HepG2 (cell line): ENCODE measurements around the gene MYLK. TPM values are rescaled to one million over a fixed set of nuclear protein-coding genes. Genes with fewer than 3 reads are reported as not detected.

ENCODE experiments used
- ATAC-seq: fragments of 200-7000 bp; cut with Tn5 transposase; 3 replicates; pipeline ENCODE4 v1.9.1; 2020; ENCODE audit warnings: mild to moderate bottlenecking, moderate library complexity
- BruUV-seq: library from RNA; stranded (reverse); fragments of 400-500 nt; replicated peaks from 2 replicates; lab custom pipeline; 2021; lab: Mats Ljungman, UMichigan
- CTCF ChIA-PET: fragments of 300-600 bp; formaldehyde crosslinking; extraction: SDS; loops from one replicate; lab custom pipeline; 2021; ENCODE audit warnings: low total read pairs, inconsistent platforms, low intra/inter-chr PET ratio; lab: Yijun Ruan, JAX
- POLR2A ChIA-PET: fragments of 350-600 bp; sonication (Branson Sonifier 250); formaldehyde crosslinking; loops from one replicate; lab custom pipeline; 2020; ENCODE audit warnings: antibody characterized with exemption, inconsistent platforms; lab: Yijun Ruan, JAX
- DNase-seq: peaks from one replicate; pipeline ENCODE4 v3.0.0-alpha.2; 2015; ENCODE audit warnings: low spot score
- FAIRE-seq: peaks from 3 replicates; lab custom pipeline; 2011; peaks lifted over from hg19 to GRCh38; lab: Jason Lieb, UNC
- H2AFZ ChIP-seq: one replicate; pipeline ENCODE4 v1.6.1; 2011; ENCODE audit warnings: low read length, inconsistent platforms
- H3K27ac ChIP-seq: fragments of 300-600 bp; 3 replicates; pipeline ENCODE4 v1.8.0; 2011; ENCODE audit warnings: mixed run types, mild to moderate bottlenecking, mixed read lengths, low read length, inconsistent platforms; ENCODE audit not compliant: insufficient read depth; ENCODE audit errors: extremely low read length
- H3K27me3 ChIP-seq, 2 experiments: fragments of 200-600 bp in 1 of 2; 2 replicates in 1 of 2; 3 replicates in 1 of 2; pipeline versions ENCODE4 v1.6.0 to v1.8.0; 2011; ENCODE audit warnings: low read length in 2 of 2, mild to moderate bottlenecking in 2 of 2, moderate library complexity in 2 of 2, inconsistent platforms in 1 of 2; ENCODE audit not compliant: insufficient read depth in 2 of 2, control insufficient read depth in 1 of 2
- H3K36me3 ChIP-seq, 2 experiments: fragments of 200-600 bp in 1 of 2; replicated peaks in 1 of 2; 2 replicates in 1 of 2; 3 replicates in 1 of 2; pipeline versions ENCODE4 v1.5.1 to v1.8.0; 2011; ENCODE audit warnings: low read length in 2 of 2, inconsistent platforms in 1 of 2; ENCODE audit not compliant: insufficient read depth in 2 of 2, control insufficient read depth in 1 of 2
- H3K4me1 ChIP-seq: 2 replicates; pipeline ENCODE4 v1.5.1; 2012; ENCODE audit warnings: low read length, inconsistent platforms; ENCODE audit not compliant: insufficient read depth
- H3K4me2 ChIP-seq: 2 replicates; pipeline ENCODE4 v1.6.0; 2011; ENCODE audit warnings: low read depth, low read length, inconsistent platforms
- H3K4me3 ChIP-seq, 3 experiments: fragments of 200-600 bp in 1 of 3; sonication (generic), shearing (Covaris generic) in 1 of 3; replicated peaks in 1 of 3; 2 replicates each; pipeline ENCODE4 v1.5.1; 2011 to 2016; ENCODE audit warnings: low read length in 3 of 3, inconsistent platforms in 2 of 3, low read depth in 2 of 3, mild to moderate bottlenecking in 2 of 3, control low read depth in 1 of 3, mixed read lengths in 1 of 3; ENCODE audit not compliant: insufficient read depth in 1 of 3
- H3K79me2 ChIP-seq: one replicate; pipeline ENCODE4 v1.6.1; 2011; ENCODE audit warnings: low read length, inconsistent platforms; ENCODE audit not compliant: insufficient read depth
- H3K9ac ChIP-seq: 2 replicates; pipeline ENCODE4 v1.6.0; 2011; ENCODE audit warnings: mild to moderate bottlenecking, low read depth, low read length, inconsistent platforms; ENCODE audit not compliant: insufficient read depth
- H3K9me3 ChIP-seq: 2 replicates; pipeline ENCODE4 v1.5.1; 2012; ENCODE audit warnings: mild to moderate bottlenecking, low read length
- H4K20me1 ChIP-seq: 2 replicates; pipeline ENCODE4 v1.6.0; 2011; ENCODE audit warnings: inconsistent platforms, mild to moderate bottlenecking, low read length, moderate library complexity; ENCODE audit not compliant: insufficient read depth
- ZBTB33 ChIP-seq: sonication (generic); formaldehyde crosslinking; IDR thresholded peaks from 2 replicates; pipeline ENCODE4 v1.4.0; 2020; ENCODE audit warnings: missing genetic modification reagents
- ZBTB40 ChIP-seq, 2 experiments: fragments of 450-650 bp in 1 of 2; sonication (generic) in 1 of 2; formaldehyde crosslinking in 1 of 2; IDR thresholded peaks; 2 replicates each; pipeline versions ENCODE4 v1.6.1 to v1.8.0; 2016 to 2022; ENCODE audit warnings: antibody characterized with exemption in 1 of 2, mild to moderate bottlenecking in 1 of 2, missing genetic modification reagents in 1 of 2
- ZNF83 ChIP-seq: sonication (generic); formaldehyde crosslinking; IDR thresholded peaks from 2 replicates; pipeline ENCODE4 v1.4.0; 2020; ENCODE audit warnings: missing genetic modification reagents, mild to moderate bottlenecking, borderline replicate concordance
- WGBS: methylation state at CpG from one replicate; pipeline ENCODE4 v1.1.6; 2017; ENCODE audit warnings: low lambda C conversion rate; 5-methylcytosine and 5-hydroxymethylcytosine counted together
- in situ Hi-C: cut with HindIII; loops from 2 replicates; pipeline ENCODE4 v1.10.0; 2017; ENCODE audit warnings: low pct_unique_long_range_greater_than_20kb; ENCODE audit not compliant: extremely low pct_ligation_motif_present
- intact Hi-C: fragments of 100-400 bp; cut with micrococcal nuclease; formaldehyde crosslinking; loops from one replicate; pipeline ENCODE4 v1.10.0; 2022; ENCODE audit not compliant: unreplicated experiment
- polyA plus RNA-seq, 8 experiments: library from polyadenylated mRNA; depleted of rRNA in 3 of 8; stranded (reverse) in 7 of 8; unstranded in 1 of 8; fragments of >200 nt; fragmentation: Illumina TruSeq in 4 of 8; extraction: Trizol in 4 of 8; gene quantifications; 2 replicates each; pipeline versions ENCODE4 v1.2.1 to v1.2.3, GENCODE V29; 2011 to 2016; ENCODE audit warnings: low read depth in 4 of 8, missing spikeins in 1 of 8, mixed read lengths in 1 of 8; ENCODE audit not compliant: insufficient read depth in 1 of 8
- total RNA-seq, 5 experiments: library from RNA; depleted of rRNA; stranded (reverse); fragments of >200 nt; fragmentation: Illumina TruSeq; extraction: Trizol; gene quantifications; 2 replicates each; pipeline ENCODE4 v1.2.3, GENCODE V29; 2016; ENCODE audit warnings: low read depth in 1 of 5

The MYLK gene
- total and polyA plus RNA-seq, 2 of the 13 experiments (the other 11 are each of a cell fraction or from before 2014, with no cell fraction given) = 10.6 to 34.9 TPM

GRCh38 chr3:123767564-123768292, 116.4 kb downstream of the MYLK start (continued):
- no peak for TF ChIP-seq ZBTB40 (IDR thresholded peaks at IDR 0.05)
- TF ChIP-seq ZBTB40 (CRISPR knock-in tag; IDR thresholded peaks at IDR 0.05) = 0 out of 2 replicates have a peak, but pooled peaks have one; percentile 25

GRCh38 chr3:123767009-123767372, 117.1 kb downstream of the MYLK start:
- peak overlapping the region; percentile 65 for H3K27ac ChIP-seq
- ChIA-PET POLR2A (interaction anchor here (1.2 kb wide), 1 partner anchor 12 kb away, joined by 5 read pairs; no protein-coding TSS in a partner anchor), CTCF (no interaction called here)
- 0 out of 2 replicates have a peak overlapping the region, but pooled peaks have one; percentile 20 for H3K4me2 ChIP-seq
- no peak overlapping the region for H3K9ac ChIP-seq
- H3K9me3 ChIP-seq = no peaks in the 10 kb centered on the region
- H2AFZ ChIP-seq = no peak overlapping the region
- DNase-seq (no peak), ATAC-seq (peak; percentile 28), FAIRE-seq (no peak)
- H3K4me1 ChIP-seq = peaks cover 54% of the 10 kb centered on the region
- no peaks in the 10 kb centered on the region for H3K79me2 ChIP-seq
- WGBS = 89% methylated on average over 7 of the region's 7 CpGs
- intact Hi-C loops = no loop called here
- no peaks in the 10 kb centered on the region for H3K27me3 ChIP-seq
- TF ChIP-seq ZNF83 (no peak), ZBTB33 (CRISPR knock-in tag) (peak; percentile 57; the same call in 1 of the 2 replicates)
- no peak overlapping the region for H3K4me3 ChIP-seq
- in situ Hi-C loops = no loop called here
- H4K20me1 ChIP-seq = no peaks in the 10 kb centered on the region
- no peaks in the 10 kb centered on the region; a peak in 1 of 5 replicates for H3K36me3 ChIP-seq
- BruUV-seq = no TSS peak
